ENCODE data around the gene TIMM44. TPM values are rescaled to one million over a fixed set of nuclear protein-coding genes. Genes with fewer than 3 reads are reported as not detected.
A peak's percentile ranks its signal among the peaks of the same experiment; 100 is the strongest.

TIMM44 gene
- total RNA-seq, 2 donors from 2014 or later, result 20.5 to 73.8 TPM

DNA sequence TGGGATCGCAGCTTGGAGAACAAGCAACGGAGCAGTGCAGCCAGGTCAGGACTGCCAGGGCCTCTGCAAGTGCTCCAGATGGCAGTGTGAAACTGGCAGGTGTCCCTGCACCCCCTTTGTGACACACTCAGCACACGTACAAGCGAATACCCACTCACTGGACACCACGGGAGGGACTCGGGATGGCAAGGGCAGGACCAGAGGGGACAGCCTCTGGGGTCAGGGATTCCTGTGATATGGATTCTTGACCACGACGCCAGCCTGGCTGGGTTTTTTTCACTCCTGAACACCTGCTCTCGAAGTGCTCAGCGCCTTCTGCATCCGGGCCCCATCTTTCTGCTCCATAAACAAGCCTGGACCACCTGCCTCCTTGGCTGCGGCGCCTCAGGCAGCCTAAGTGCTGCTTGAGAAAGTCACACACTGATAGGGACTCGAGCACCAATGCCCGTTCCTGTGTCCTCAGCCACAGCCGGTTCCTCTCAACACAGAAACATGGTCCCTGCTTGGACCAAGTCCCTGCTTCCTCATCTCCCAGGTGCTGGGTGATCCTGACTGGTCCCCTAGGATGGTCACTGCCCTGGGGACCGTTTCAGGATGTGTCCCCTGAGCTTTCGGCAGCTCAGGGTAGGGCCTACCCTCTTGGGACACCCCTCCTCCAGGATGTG is 40.0 kb upstream of the TIMM44 start:
- DNase-seq (no peak), ATAC-seq (no peak)
- no peaks in the 10 kb centered on the region for H3K27me3 ChIP-seq
- intact Hi-C loops (cut with DNase I), result no loop called here
- no peaks in the 10 kb centered on the region for H3K9me3 ChIP-seq
- peaks cover 5 to 13% of the 10 kb centered on the region in 2 donors for H3K36me3 ChIP-seq (replicated peaks in 1 of 2; ENCODE audit: insufficient read depth in 1 of 2, low read depth in 2 of 2)
- TF ChIP-seq POLR2A (IDR thresholded peaks at IDR 0.05), result no peak
- TF ChIP-seq, protein P1, sequence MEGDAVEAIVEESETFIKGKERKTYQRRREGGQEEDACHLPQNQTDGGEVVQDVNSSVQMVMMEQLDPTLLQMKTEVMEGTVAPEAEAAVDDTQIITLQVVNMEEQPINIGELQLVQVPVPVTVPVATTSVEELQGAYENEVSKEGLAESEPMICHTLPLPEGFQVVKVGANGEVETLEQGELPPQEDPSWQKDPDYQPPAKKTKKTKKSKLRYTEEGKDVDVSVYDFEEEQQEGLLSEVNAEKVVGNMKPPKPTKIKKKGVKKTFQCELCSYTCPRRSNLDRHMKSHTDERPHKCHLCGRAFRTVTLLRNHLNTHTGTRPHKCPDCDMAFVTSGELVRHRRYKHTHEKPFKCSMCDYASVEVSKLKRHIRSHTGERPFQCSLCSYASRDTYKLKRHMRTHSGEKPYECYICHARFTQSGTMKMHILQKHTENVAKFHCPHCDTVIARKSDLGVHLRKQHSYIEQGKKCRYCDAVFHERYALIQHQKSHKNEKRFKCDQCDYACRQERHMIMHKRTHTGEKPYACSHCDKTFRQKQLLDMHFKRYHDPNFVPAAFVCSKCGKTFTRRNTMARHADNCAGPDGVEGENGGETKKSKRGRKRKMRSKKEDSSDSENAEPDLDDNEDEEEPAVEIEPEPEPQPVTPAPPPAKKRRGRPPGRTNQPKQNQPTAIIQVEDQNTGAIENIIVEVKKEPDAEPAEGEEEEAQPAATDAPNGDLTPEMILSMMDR (IDR thresholded peaks at IDR 0.05), result no peak
- H3K4me1 ChIP-seq, result peaks cover 10% of the 10 kb centered on the region
- H3K27ac ChIP-seq, result no peak overlapping the region
- 87 to 90% methylated on average over 14 to 18 of the region's 18 CpGs for WGBS, 2 donors
- H3K4me3 ChIP-seq, result no peak overlapping the region

DNA sequence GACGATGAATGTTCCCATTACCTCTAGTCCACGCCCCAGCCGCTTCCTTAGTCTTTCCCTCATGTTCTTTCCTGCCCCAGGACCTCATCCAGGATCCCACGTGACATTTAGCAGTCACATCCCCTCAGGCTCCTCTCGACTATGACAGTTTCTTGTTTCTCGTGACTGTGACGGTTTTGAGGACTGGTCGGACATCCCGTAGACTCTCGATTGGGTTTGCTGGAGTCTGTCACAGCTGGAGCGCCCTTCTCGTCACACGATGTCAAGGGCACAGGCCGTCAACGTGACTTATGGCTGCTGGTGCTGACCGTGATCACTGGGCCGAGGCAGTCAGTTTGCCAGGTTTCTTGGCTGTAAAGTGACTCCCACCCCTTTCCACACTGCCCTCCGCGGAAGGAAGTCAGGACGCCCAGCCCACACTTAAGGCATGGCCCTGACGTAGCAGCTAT is 39.2 kb upstream of the TIMM44 start:
- intact Hi-C loops (cut with DNase I), result no loop called here
- Histone ChIP-seq H3K9me3 (no peaks in the 10 kb centered on the region), H3K36me3 (replicated peaks in 1 of 2; ENCODE audit: insufficient read depth in 1 of 2, low read depth in 2 of 2) (peaks cover 5 to 11% of the 10 kb centered on the region in 2 donors), H3K4me3 (no peak overlapping the region), H3K27ac (no peak overlapping the region), H3K4me1 (peaks cover 7% of the 10 kb centered on the region), H3K27me3 (no peaks in the 10 kb centered on the region)
- TF ChIP-seq, protein P1 (IDR thresholded peaks at IDR 0.05), result no peak
- no peak for TF ChIP-seq POLR2A (IDR thresholded peaks at IDR 0.05)
- WGBS, 2 donors, result 79 to 81% methylated on average over 20 to 21 of the region's 21 CpGs
- ATAC-seq (no peak), DNase-seq (no peak)

DNA sequence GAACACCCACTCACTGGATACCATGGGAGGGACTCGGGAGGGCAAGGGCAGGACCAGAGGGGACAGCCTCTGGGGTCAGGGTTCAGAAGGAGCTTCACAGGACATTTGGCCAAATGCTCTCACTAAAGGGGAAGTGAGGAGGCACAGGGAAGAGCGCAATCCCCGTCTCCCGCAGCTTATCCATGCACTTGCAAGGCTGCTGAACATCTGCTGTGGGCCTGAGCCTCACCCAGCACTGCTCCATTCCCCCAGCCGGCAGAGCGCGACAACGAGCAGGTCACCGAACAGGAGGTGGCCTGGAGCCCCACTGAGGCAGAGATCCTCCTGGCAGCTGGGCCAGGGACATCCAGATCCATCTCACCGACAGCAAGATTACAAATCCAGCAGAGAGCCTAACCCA is 38.6 kb upstream of the TIMM44 start:
- H3K9me3 ChIP-seq, result no peaks in the 10 kb centered on the region
- WGBS, 2 donors, result 91 to 93% methylated on average over 4 to 10 of the region's 10 CpGs
- peaks cover 5 to 11% of the 10 kb centered on the region in 2 donors for H3K36me3 ChIP-seq (replicated peaks in 1 of 2; ENCODE audit: insufficient read depth in 1 of 2, low read depth in 2 of 2)
- no peak for TF ChIP-seq POLR2A (IDR thresholded peaks at IDR 0.05)
- TF ChIP-seq, protein P1 (IDR thresholded peaks at IDR 0.05), result no peak
- H3K27me3 ChIP-seq, result no peaks in the 10 kb centered on the region
- DNase-seq (no peak), ATAC-seq (no peak)
- no peak overlapping the region for H3K4me3 ChIP-seq
- peak overlapping the region in 1 of 4 donors; percentile 21 for H3K27ac ChIP-seq
- intact Hi-C loops (cut with DNase I), result no loop called here
- H3K4me1 ChIP-seq, result peaks cover 1% of the 10 kb centered on the region

DNA sequence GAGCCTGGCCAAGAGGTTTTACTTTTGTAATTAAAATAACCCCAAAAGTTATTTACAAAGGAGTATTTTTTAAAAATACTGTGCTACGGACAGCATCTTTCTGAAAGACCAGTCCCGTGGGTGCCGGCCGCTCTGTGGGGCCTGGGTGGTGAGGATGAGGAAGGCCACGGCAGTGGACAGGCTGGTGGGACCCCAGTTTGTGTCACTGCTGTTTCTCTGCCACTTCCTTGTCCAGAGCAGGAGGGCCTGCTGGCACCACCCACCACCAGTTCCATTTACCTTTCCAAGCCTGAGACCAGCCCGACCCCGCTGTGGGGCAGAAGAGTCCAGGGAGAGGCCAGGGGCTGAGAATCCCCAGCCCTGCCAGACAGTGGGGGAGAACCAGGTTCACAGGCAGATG is 38.2 kb upstream of the TIMM44 start:
- Histone ChIP-seq H3K4me3 (no peak overlapping the region), H3K4me1 (no peaks in the 10 kb centered on the region), H3K27ac (no peak overlapping the region), H3K9me3 (no peaks in the 10 kb centered on the region), H3K27me3 (no peaks in the 10 kb centered on the region), H3K36me3 (replicated peaks in 1 of 2; ENCODE audit: insufficient read depth in 1 of 2, low read depth in 2 of 2) (peaks cover 5 to 11% of the 10 kb centered on the region in 2 donors)
- 95 to 96% methylated on average over 7 of the region's 7 CpGs for WGBS, 2 donors
- DNase-seq, result no peak
- intact Hi-C loops (cut with DNase I), result no loop called here
- no peak for ATAC-seq
- TF ChIP-seq, protein P1 (IDR thresholded peaks at IDR 0.05), result no peak
- no peak for TF ChIP-seq POLR2A (IDR thresholded peaks at IDR 0.05)

DNA sequence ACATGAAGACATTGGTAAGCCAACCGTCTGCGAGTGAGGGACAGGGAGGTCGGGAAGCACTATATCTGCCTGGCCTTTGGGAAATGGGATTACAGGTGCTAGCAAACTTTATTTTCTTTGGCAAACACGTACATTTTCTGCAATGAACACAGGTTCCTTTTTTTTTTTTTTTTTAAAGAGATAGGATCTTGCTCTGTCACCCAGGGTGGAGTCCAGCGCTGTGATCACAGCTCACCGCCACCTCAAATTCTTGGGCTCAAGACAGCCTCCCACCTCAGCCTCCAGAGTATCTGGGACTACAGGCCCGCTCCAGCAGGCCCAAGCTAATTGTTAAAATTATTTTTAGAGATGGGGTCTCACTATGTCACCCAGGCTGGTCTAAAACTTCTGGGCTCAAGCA is 37.7 kb upstream of the TIMM44 start:
- no peaks in the 10 kb centered on the region for H3K27me3 ChIP-seq
- TF ChIP-seq, protein P1 (IDR thresholded peaks at IDR 0.05), result no peak
- TF ChIP-seq POLR2A (IDR thresholded peaks at IDR 0.05), result no peak
- H3K27ac ChIP-seq, result no peak overlapping the region
- no peak for ATAC-seq
- no peak for DNase-seq
- H3K4me1 ChIP-seq, result no peaks in the 10 kb centered on the region
- intact Hi-C loops (cut with DNase I), result no loop called here
- no peaks in the 10 kb centered on the region for H3K9me3 ChIP-seq
- peaks cover 5 to 11% of the 10 kb centered on the region in 2 donors for H3K36me3 ChIP-seq (replicated peaks in 1 of 2; ENCODE audit: insufficient read depth in 1 of 2, low read depth in 2 of 2)
- H3K4me3 ChIP-seq, result no peak overlapping the region
- 65 to 76% methylated on average over 7 of the region's 7 CpGs for WGBS, 2 donors
